Inflammatory macrophage treated with lipopolysaccharide for 1 hour (primary cell): ENCODE results near the gene COL10A1.

ENCODE experiments used
- DNase-seq, 2 donors: peaks; one replicate each; pipeline ENCODE4 v3.0.0-alpha.2; 2020 to 2022

Gene COL10A1

DNA sequence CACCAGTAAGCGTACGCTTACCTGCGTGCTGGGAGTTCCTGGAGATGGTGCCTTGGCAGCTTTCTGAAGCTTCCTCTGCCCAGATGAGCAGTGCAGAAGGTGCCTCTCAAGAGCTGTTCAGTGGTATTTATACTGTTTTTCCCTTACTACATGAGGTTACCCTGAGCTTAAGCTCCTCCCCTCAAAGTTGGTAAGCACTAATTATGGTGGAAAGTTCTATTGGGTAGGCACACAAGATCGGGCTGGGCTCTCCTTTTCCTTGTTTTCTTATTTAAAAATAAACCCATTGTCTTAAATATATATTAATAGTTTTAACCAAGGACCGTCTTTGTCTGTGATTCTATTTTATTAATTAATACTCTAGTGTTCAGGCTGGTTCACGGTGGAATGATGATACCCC is at the start of gene COL10A1:
COL10A1 (minus strand) TSS at position 101 of the 400 bp plus-strand sequence. CDS start 640 bp downstream, outside the sequence.
- DNase-seq = no peak

DNA sequence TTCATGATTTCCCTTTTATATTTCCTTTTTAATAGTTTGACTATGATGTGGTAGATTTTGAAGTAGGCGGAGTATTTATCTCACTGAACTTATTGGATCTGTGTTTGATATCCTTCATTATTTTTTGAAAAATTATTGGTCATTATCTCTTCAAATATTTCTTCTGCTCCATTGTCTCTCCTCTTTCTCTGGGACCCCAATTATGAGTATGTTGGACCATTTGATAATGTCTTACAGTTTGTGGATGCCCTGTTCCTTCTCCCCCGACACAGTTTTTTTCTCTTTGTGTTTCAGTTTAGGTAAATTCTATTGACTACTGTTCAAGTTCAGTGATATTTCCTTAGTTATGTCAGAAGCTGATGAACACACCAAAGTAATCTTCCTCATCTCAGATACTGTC is 49.4 kb upstream of the COL10A1 start:
- DNase-seq = no peak

DNA sequence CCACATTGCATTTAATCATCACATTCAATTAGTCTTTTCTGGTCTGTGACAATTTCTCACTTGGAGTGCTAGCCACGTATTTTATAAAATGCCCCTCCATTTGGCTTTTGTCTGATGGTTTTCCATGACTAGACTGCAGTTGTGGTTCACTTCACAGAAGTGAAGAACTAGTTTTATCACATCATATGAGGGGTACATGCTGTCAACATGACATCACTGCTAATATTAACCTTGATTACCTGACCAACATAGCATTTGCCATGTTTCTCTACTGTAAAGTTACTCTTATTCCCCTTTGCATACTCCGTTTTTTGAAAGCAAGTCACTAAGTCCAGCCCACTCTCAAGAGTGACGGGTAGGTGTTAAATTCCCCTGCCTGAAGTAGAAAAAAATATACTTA is 48.0 kb upstream of the COL10A1 start:
- no peak for DNase-seq

DNA sequence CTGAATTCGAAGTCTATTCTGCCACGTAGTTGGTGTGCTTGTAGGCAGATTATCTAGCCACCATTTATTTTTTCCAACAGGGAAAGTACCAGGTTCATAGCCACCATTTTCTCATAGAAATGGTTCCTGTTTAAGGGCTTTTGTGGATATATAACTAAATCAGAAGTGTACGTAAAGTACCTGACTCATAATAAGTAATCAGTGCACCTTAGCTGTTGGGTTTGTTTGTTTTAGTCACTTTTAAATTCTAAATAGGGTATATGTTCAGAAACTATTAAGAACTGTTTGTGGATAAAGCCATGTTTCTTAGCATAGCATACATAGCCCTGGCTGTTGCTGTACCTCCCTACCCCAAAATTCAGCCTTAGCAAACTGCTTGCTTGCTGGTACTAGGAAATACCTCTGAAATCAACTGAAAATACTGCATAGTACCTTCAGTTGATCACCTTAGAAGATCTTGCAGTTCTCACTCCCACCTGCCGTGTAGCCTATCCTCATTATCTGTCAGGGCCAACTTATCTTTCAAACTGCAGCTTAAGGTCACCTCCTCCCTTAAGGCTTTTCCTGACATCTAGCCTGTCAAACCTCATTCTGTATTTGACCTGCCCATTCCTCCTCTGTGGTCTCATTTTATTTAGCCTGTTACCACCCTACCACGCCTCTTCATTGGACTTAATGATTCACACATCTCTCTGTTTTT is 44.6 kb upstream of the COL10A1 start:
- no peak for DNase-seq

DNA sequence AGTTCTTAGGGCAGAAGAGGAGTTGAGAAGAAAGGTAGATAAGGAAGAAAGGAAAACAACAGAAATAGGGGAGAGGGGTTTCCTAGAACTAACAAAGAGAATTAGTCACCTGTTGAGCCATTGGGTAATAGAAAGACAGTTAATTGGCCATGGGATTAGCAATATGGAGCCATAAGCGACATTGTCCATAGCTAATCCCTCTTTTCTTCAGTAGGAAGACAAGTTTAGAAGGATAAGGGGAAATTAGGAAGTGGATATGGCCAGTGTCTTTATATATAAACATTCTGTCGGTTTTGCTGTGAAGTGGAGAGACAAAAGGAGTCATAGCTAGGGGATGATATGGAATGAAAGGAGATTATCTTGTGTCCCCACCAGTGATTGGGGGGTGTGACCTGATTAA is 43.9 kb upstream of the COL10A1 start:
- DNase-seq = no peak

DNA sequence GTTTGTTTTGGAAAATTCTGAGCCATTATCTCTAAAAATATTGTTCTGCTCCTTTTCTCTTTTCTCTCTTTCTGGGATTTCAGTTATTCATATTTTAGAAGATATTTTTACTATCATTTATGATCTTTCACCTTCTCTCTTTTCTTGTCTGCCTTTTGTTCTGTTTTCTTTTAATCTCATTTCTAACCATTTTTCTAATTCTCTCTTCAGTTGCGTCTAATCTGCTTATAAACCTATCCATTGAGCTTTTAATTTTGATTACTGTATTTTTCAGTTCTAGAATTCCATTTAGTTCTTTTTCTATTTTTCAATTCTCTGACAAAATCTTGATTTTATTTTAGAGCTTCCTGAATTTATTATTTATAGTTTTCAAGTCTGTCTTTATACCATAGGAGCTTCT is 42.2 kb upstream of the COL10A1 start:
- DNase-seq = no peak

DNA sequence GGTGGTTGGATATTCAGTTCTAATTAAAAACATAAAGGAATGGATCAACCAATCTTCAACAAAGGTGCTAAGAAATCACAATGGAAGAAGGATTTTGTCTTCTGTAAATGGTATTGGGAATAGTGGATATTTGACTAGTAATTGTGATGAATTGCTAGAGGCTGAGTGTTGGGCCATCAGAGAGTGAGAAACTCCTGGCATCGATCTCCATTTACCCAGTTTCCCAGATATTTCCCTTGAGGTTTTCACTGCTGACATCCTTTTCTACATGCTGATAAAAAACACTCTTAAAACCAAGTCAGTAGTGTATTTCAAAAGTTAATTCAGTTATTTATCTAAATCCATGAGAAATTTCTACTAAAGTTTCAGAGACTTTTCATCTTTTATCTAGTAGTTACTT is 40.4 kb upstream of the COL10A1 start:
- no peak for DNase-seq

DNA sequence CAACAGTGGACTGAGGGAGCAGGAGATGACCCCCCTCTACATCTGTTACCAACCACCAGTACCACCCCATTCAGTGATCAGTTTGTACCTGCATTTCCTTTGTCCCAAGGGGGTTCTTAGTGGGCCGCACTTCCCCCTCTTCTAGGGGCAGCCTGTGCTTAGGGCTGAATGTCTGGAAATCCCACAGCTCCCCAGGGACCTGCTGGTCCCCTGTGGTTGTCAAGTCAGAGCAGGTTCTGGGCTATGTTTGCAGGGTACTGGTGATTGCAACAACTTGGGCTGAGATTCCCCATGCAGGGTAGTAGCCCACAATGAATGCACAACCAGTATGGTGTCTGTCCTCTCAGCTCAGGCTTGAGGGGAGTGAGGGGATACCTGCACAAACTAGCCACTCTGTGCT is 39.7 kb upstream of the COL10A1 start:
- DNase-seq = no peak

DNA sequence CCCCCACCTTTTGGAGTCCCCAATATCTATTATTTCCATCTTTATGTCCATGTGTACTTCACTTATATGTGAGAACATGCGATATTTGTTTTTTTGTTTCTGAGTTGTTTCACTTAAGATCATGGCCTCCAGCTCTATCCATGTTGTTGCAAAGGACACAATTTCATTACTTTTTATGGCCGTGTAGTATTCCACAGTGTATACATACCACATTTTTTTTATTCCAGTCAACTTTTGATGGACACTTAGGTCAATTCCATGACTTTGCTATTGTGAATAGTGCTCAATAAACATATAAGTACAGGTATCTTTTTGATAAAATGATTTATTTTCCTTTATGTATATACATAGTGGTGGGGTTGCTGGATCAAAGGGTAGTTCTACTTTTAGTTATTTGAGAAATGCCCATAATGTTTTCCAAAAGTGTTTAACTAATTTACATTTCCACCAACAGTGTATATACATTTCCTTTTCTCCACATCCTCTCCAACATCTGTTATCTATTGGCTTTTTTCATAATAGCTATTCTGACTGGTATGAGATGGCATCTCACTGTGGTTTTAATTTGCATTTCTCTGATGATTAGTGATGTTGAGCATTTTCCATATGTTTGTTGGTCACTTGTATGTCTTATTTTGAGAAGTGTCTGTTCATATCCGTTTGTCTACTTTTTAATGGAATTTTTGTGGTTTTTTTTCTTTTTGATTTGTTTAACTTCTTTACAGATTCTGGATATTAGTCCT is 34.0 kb upstream of the COL10A1 start:
- no peak for DNase-seq

DNA sequence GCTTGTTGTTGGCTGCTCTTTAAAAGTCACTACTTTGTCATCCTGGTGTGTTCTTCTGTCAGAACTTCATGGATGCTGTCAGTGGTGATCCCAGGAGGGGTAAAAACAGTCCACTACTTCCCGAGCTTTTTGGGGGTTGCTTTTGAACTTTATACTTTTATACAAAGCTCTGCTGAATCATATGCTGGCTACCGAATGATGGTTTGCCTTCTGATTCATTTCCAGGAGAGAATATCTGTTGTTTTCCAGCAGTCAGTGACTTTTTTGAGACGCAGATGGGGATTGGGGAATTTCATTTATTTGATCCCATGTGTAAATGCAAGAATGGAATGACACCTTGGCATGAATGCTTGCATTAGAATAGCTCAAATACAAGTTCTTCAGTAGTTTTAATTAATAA is 32.7 kb upstream of the COL10A1 start:
- DNase-seq = no peak

DNA sequence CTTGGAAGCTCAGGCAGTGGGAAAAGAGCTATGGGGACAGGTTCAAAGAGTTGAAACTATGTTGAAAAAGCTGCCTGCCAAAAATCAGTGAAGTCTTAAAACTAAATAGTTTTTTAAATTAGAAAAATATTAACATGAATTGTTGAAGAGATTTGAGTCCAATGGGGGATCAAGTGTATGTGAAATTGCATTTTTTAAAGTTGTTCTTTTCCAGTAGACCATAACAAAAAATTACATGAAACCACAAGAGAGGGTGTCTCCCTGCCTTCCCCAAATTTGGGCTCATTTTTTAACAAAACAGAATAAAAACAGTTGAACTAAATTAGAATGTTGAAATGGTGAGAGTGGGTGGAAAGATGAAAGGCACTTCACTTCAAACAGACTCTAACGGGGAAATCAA is 31.5 kb upstream of the COL10A1 start:
- no peak for DNase-seq

DNA sequence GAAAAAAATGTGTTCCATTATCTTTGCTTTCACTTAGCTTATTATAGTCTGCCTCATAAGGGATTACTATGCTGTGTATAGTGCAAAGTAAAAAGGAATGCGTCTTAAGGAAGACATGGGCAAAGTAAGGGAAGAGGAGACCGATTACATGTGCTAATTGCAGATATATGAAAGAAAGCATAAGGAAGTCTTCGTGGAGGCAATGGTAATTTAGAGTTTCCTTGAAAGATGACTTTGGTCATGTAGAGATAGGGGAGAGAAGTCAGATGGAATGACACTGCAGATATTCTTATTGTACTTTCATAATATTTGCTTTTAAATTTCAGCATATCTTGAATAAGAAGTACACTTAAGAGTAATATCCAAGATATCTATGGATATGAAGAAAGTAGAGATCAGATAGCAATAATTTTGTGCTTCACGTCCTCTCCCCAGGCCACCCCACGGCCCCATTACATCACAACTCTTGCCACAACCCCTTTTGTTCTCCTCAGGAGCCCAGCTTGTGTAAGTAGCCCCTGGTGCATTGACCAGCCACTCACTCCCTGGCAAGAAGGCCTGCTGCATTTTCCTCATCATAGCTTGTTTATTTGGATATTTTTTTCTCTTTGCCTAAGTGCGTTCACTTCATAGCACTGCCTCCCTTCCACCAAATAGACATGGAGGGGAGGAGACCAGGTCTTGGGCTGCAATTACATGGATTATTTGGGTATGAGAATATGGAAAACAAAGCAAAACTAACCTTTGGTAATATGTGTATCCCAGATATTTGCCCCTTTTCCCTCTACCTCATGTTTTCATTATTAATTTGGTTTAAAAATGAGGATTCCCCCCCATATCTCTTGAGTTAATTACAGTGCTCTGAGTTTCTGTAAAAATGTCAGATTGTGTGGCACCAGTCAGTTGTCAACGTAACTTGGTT is 30.7 kb upstream of the COL10A1 start:
- no peak for DNase-seq

DNA sequence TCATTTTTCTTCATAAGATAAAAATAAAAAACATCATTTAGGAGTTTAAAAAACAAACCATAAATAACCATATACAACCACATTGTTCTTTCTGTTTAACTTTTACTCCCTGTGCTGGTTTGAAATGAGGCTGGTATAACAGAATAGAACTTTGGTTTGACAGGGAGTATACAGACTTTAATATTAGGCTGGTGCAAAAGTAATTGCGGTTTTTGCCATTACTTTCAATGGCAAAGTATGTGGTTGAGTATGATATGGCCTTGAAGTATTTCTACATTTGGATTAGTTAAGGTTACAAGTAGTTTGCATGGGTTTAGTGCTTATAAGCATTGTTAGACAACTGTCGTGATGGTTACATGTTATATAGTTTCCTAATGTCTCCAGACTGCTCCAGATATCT is 29.0 kb upstream of the COL10A1 start:
- no peak for DNase-seq

DNA sequence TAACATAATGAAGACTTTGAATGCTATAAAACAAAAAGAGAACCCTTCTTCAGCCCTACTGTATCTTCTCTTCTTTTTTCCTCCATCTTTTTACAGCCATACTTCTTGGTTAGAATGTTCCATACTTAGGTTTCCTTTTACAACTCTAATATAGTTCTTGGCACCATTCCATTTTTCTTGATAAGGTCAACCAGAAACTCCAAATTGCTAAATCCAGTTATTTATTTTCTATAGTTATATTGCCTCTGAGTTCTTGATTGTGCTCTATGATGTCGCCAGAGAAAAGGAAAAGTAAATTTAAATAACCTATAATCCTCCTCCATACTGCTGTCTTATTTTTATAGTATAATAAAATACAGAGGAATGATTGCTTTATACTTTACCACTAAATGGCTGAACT is 26.7 kb upstream of the COL10A1 start:
- DNase-seq = no peak

DNA sequence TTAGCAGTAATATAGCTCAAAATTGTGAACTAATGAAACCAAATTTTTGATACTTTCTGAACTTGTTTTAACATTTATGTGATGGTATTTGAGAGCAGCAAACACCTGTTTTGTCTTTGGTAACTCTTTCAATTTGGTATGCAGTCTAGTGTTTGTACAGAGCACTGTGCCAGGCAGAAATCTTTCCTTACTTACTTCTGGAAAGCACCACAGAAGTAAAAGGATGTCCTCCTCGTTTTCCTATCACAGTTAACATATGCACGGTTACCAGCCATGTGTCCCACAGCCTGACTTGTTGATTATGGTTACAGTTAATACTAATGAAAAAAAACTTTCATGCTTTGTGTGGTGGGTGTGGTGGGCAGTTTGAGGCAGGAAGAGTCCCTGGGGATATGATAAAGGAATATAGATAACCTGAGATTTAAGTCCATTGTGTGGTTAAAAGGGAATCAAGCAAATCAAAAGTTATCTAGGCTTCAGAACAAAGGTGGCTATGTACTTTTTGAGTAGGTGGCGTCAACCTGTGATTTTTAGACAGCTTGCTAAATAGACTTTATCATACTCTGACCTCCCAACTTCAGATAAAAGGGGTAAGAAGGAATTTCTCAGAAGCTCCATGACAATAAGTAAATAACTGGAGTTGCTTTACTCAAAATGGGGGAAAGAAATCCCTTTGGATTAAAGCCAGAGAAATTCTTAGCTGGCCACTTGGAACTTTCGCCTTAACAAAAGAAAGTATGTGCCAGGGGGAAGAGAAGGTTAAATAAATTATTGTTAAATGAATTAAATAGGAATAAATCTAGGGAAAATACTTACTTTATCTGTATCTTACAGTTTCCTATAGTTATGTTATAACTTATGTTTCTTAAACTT is 20.1 kb upstream of the COL10A1 start:
- no peak for DNase-seq

DNA sequence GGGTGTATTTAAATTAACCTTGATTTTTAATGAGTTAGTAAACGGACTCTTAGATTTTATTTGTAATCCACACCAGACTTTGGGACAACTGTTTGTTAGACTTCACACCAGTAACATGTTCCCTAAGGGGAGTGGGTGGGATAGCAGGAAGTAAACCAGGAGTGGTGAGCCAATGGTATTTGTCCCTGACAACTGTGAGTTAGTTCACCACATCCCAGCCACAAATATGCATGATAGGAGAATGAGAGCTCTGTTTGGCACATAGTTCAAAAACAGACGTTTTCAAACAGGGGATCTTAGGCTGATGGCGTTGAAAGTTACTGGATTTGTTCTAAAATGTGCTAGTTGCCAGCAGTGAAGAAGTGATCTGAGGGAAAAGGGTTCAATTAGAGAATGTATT is 18.7 kb upstream of the COL10A1 start:
- DNase-seq = no peak

DNA sequence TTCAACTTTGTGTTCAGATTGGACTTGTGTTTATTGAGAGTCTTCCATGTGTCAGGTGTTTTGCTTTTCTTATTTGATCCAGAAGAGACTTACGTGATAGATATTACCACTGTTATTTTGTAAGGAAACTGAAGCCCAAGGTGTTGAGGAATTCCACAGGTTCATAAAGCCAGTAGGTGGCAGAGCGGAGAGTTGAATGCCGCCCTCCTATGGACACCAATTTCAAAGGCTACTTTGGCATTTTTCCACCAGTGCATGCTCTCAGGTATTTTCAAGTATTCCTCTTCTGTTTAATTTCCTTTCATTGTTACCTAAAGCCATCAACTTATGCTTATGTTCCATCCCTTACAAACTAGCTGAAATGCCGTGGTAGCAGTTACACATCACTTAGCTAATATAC is 14.0 kb upstream of the COL10A1 start:
- no peak for DNase-seq

DNA sequence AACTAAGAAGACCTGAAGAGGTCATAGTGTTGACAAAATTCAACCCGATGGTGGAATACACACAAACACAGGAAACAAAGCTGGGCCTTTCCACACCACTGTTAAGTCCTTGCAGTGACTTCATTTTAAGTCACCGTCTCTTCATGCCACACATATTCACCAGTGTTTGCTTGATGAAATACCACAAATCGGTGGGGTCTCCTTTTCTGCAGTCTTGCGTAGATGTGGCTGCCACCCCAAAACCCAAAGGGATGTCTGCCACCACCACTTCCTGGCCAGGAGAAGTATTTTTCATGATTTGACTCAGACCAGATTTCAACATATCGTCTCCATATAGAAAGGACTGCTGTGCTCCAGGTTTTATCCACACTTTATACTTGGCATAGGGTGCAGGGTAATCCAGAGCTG is 11.0 kb upstream of the COL10A1 start:
- no peak for DNase-seq

DNA sequence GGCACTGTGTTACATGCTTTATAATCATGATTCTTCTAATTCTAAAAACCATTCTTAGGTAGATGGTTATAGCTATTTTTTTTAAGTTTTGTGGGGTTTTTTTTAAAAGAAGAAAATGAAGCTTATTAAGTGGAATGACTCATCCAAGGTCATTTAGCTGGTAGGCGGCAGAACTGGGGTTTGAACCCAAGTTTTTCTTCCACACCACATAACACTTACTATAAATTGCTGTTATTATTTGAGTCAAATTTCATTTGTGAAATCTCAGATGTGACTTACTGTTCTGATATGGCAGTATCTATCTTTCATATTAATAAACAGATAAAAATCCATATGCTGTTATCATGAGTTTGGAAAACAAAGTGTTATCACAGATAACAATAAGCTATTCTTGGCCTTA is 10.4 kb upstream of the COL10A1 start:
- DNase-seq = no peak

DNA sequence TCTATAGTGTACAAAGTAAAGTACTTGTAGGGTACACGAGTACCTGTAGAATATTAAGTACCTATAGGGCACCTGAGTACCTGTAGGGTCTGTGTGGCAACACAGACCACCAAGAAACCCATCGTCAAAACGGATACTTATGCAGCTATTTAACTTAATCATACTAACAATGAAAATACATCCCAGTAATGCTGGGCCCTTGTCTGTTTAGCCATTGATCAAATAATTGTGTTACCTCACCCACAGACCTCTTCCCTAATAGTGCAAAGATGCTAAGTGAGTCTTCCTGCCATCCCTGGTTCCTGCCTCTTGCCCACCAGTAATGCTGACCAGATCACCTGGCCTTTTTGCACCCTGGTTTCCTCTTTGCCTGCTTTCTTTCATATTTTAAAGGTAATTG is 7.5 kb upstream of the COL10A1 start:
- DNase-seq = no peak

DNA sequence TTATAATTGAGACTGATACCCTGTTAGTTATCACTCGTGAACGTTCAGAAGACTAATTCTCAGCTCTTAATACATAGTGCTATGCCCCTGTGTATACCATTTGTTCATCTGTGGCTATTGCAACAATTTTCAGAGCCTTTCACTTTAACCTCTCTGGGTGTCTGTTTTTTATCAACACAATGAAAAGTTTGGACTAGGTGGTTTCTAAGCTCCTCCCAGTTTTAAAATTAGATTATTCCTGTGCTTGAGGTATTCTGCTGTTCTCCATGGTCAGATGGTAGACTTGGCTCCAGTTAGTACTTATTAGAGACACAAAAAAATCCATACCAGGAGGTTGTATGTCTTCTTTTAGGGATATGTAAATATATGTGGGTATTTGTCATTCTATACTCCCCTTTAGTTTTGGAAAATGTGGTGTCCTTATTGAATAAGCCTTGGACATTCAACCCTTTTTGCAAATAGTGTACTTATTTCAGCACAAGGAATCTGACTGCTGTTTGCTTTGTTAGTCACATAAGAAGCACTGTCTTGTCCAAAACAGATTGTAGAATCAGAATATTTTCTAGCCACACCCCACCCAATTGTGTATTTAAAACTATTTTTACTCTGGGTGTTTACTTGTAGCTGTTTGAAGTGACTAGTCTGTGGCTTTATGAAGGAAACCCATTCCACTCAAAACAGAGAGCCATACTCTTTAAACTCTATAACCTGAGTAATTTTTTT is 2.0 kb upstream of the COL10A1 start:
- DNase-seq = no peak

DNA sequence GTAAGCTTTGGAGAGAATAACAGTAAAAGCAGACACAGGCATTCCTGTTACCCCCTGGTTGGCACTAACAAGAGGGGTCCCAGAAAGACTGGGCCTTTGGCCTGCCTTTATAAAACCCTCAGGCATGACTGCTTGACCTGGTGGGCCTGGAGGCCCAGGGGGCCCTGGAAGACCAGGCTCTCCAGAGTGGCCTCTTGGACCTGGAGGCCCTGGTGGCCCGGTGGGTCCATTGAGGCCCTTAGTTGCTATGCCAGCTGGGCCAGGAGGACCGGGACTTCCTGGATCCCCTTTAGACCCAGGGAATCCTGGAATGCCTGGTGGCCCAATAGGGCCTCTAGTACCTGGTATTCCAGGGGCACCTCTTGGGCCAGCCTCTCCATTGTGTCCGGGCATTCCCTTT is 5.5 kb downstream of the COL10A1 start:
- no peak for DNase-seq
